ENCODE results near the gene ANP32D. TPM values are rescaled to one million over a fixed set of nuclear protein-coding genes. Genes with fewer than 3 reads are reported as not detected.
"Not testable (repeated sequence)": the region's sequence is repeated elsewhere in the genome, so short reads cannot be mapped to it uniquely, and the experiment has no call there.

ANP32D gene
- total RNA-seq, 4 donors from 2014 or later, result not detected

DNA sequence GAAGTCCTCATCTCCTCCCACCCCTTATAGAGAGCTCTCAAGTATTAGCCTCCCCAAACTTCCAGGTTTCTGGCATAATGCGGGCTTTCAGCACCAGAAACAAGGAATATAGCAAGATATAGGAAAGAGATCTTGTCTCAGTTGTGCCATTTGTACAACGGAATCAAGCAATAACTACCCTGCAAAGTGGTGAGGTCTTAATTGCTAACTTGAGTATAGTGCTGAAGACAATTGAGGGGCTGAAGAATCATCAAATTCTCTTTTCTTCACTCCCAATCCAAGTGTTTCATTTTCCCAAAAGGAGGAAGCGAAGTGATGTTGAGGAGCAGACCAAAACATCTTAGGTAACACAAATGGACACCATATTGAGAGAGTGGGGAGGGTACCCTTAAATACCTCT, 26.8 kb upstream of the ANP32D start:
- no peaks in the 10 kb centered on the region for H3K36me3 ChIP-seq
- no peaks in the 10 kb centered on the region for H3K4me1 ChIP-seq
- TF ChIP-seq EP300 (IDR thresholded peaks at IDR 0.05), result no peak
- no peak overlapping the region for H3K4me3 ChIP-seq
- 78% methylated on average over 3 of the region's 3 CpGs for WGBS
- DNase-seq (ENCODE audit: low spot score in 2 of 2), result no peak
- H3K27me3 ChIP-seq, result no peaks in the 10 kb centered on the region
- no peak overlapping the region for H3K27ac ChIP-seq
- no peaks in the 10 kb centered on the region for H3K9me3 ChIP-seq

DNA sequence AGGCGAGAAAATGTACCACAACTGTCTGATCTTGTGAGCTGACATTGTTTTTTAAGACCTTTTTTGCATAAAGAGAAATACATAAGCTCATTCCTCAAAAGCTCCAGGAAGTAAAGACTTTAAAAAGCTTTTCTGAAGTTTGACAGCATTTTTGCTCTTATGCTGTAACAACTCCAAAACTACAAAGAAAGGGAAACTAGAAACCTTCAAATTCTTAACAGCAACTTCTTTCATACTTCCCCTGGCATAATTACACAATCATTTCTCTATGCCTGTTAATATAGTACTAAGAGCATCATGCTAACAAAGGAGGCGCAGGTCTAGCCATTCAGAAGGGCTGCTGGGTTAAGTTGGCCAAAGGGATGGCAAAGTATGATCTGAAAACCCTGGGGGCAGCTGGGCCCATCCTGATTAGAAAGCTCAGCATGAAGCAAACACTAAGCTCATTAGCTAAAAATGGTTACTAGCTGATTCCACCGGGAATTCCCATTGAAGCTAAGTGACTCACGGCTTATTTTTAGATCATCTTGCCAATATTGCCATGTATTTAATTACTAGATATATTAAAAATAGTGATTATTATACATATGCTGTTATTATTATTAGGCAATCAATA, 26.1 kb upstream of the ANP32D start:
- WGBS, result 25% methylated on average over 4 of the region's 4 CpGs
- Histone ChIP-seq H3K4me1 (no peaks in the 10 kb centered on the region), H3K27me3 (no peaks in the 10 kb centered on the region), H3K36me3 (no peaks in the 10 kb centered on the region), H3K4me3 (no peak overlapping the region), H3K27ac (no peak overlapping the region), H3K9me3 (no peaks in the 10 kb centered on the region)
- DNase-seq (ENCODE audit: low spot score in 2 of 2), result no peak
- TF ChIP-seq EP300 (IDR thresholded peaks at IDR 0.05), result no peak
- TF ChIP-seq, protein P1, sequence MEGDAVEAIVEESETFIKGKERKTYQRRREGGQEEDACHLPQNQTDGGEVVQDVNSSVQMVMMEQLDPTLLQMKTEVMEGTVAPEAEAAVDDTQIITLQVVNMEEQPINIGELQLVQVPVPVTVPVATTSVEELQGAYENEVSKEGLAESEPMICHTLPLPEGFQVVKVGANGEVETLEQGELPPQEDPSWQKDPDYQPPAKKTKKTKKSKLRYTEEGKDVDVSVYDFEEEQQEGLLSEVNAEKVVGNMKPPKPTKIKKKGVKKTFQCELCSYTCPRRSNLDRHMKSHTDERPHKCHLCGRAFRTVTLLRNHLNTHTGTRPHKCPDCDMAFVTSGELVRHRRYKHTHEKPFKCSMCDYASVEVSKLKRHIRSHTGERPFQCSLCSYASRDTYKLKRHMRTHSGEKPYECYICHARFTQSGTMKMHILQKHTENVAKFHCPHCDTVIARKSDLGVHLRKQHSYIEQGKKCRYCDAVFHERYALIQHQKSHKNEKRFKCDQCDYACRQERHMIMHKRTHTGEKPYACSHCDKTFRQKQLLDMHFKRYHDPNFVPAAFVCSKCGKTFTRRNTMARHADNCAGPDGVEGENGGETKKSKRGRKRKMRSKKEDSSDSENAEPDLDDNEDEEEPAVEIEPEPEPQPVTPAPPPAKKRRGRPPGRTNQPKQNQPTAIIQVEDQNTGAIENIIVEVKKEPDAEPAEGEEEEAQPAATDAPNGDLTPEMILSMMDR (IDR thresholded peaks at IDR 0.05), result no peak
- no peak for TF ChIP-seq POLR2AphosphoS5 (IDR thresholded peaks at IDR 0.05)
- TF ChIP-seq POLR2A (IDR thresholded peaks at IDR 0.05), result no peak

DNA sequence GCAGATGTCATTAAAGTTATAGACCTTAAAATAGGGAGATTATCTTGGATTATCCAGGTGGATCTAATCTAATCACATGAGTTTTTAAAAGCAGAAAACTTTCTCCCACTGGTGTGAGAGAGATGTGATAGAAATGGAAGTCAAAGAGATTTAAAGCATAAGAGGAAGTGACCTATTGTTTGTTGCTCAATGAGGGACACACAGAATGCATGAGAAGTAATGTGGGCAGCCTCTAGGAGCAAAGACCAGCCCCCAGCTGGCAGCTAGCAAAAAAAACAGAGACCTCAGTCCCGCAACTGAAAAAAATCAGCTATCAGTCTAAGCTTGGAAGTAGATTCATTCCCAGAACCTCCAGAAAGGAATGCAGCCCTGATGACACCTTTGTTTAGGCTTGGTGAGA, 24.6 kb upstream of the ANP32D start:
- Histone ChIP-seq H3K27me3 (no peaks in the 10 kb centered on the region), H3K9me3 (no peaks in the 10 kb centered on the region), H3K27ac (no peak overlapping the region), H3K4me3 (no peak overlapping the region), H3K36me3 (no peaks in the 10 kb centered on the region), H3K4me1 (no peaks in the 10 kb centered on the region)
- WGBS, result 67% methylated on average over 1 of the region's 1 CpG
- DNase-seq (ENCODE audit: low spot score in 2 of 2), result no peak
- no peak for TF ChIP-seq POLR2A (IDR thresholded peaks at IDR 0.05)
- no peak for TF ChIP-seq POLR2AphosphoS5 (IDR thresholded peaks at IDR 0.05)
- TF ChIP-seq, protein P1 (IDR thresholded peaks at IDR 0.05), result no peak
- TF ChIP-seq EP300 (IDR thresholded peaks at IDR 0.05), result no peak

DNA sequence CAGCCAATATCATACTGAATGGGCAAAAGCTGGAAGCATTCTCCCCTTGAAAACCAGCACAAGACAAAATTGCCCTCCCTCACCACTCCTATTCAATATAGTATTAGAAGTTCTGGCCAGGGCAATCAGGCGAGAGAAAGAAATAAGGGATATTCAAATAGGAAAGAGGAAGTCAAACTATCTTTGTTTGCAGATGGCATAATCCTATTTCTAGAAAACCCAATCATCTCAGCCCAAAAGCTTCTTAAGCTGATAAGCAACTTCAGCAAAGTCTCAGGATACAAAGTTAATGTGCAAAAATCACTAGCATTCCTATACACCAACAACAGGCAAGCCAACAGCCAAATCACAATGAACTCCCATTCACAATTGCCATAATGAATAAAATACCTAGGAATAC, 21.0 kb upstream of the ANP32D start:
- Histone ChIP-seq H3K36me3 (no peaks in the 10 kb centered on the region), H3K4me1 (no peaks in the 10 kb centered on the region), H3K27ac (no peak overlapping the region), H3K9me3 (no peaks in the 10 kb centered on the region), H3K27me3 (no peaks in the 10 kb centered on the region), H3K4me3 (no peak overlapping the region)
- TF ChIP-seq, protein P1 (IDR thresholded peaks at IDR 0.05), result no peak
- no peak for TF ChIP-seq POLR2AphosphoS5 (IDR thresholded peaks at IDR 0.05)
- WGBS, result 71% methylated on average over 1 of the region's 1 CpG
- no peak for DNase-seq (ENCODE audit: low spot score in 2 of 2)

DNA sequence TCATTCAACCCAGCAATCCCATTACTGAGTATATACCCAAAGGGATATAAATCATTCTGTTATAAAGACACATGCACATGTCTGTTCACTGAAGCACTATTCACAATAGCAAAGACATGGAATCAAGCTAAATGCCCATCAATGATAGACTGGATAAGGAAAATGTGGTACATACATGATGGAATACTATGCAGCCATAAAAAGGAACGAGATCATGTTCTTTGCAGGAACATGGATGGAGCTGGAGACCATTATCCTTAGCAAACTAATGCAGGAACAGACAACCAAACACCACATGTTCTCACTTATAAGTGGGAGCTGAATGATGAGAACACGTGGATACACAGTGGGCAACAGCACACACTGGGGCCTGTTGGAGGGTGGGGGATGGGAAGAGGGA, 19.4 kb upstream of the ANP32D start:
- WGBS, result 81% methylated on average over 2 of the region's 2 CpGs
- H3K4me1 ChIP-seq; H3K4me3 ChIP-seq; H3K9me3 ChIP-seq; H3K27ac ChIP-seq; H3K27me3 ChIP-seq; DNase-seq (ENCODE audit: low spot score in 2 of 2); H3K36me3 ChIP-seq: not testable (repeated sequence)

DNA sequence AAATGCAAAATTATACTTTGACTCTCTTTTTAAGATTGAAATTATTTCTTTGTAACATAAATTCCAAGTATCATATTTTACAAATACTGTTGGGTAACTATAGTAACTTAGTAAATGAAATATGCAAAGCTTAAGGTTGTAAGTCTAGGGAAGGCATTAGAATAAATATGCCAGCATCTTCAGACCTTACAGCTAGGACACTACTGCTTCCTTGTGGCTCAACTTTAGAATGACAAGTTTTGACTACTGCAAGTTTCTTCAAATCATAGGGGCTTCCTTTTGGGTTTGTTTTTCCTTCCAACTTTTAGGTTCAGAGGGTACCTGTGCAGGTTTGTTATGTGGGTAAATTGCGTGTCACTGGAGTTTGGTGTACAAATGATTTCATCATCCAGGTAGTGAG, 17.7 kb upstream of the ANP32D start:
- 95% methylated on average over 1 of the region's 1 CpG for WGBS
- Histone ChIP-seq H3K9me3 (no peaks in the 10 kb centered on the region), H3K27me3 (no peaks in the 10 kb centered on the region), H3K27ac (no peak overlapping the region), H3K4me3 (no peak overlapping the region), H3K4me1 (no peaks in the 10 kb centered on the region), H3K36me3 (no peaks in the 10 kb centered on the region)
- DNase-seq (ENCODE audit: low spot score in 2 of 2), result no peak
- TF ChIP-seq, protein P1 (IDR thresholded peaks at IDR 0.05), result no peak
- TF ChIP-seq EP300 (IDR thresholded peaks at IDR 0.05), result no peak
- no peak for TF ChIP-seq POLR2AphosphoS5 (IDR thresholded peaks at IDR 0.05)
- TF ChIP-seq POLR2A (IDR thresholded peaks at IDR 0.05), result no peak
